AML-193 (cell line): ENCODE data around the gene GAL3ST1.

Source experiments
- DNase-seq, 2 experiments: peaks; one replicate each; lab custom pipeline; 2025; lab: John Stamatoyannopoulos, UW

The GAL3ST1 gene

GRCh38 chr22:30531651-30532608 lies 42.5 kb downstream of the GAL3ST1 start:
- no peak for DNase-seq

- no peak for DNase-seq
Measured at GRCh38 chr22:30526656-30527055, 47.8 kb downstream of the GAL3ST1 start.

- DNase-seq: no peak
Measured at GRCh38 chr22:30523646-30524489, 50.6 kb downstream of the GAL3ST1 start.

- no peak for DNase-seq
Measured at GRCh38 chr22:30521368-30522156, 52.9 kb downstream of the GAL3ST1 start.

- DNase-seq: no peak
Measured at GRCh38 chr22:30519842-30520425, 54.5 kb downstream of the GAL3ST1 start.

- no peak for DNase-seq
Measured at GRCh38 chr22:30516731-30517130, 57.7 kb downstream of the GAL3ST1 start.

- DNase-seq: no peak
Measured at GRCh38 chr22:30516273-30516672, 58.2 kb downstream of the GAL3ST1 start.

GRCh38 chr22:30514252-30514651 lies 60.2 kb downstream of the GAL3ST1 start:
- DNase-seq: no peak

GRCh38 chr22:30513462-30513861 lies 61.0 kb downstream of the GAL3ST1 start:
- no peak for DNase-seq

GRCh38 chr22:30511911-30512310 lies 62.6 kb downstream of the GAL3ST1 start:
- DNase-seq: no peak

GRCh38 chr22:30511109-30511508 lies 63.4 kb downstream of the GAL3ST1 start:
- no peak for DNase-seq

GRCh38 chr22:30508216-30508615 lies 66.2 kb downstream of the GAL3ST1 start:
- no peak for DNase-seq

- no peak for DNase-seq
Measured at GRCh38 chr22:30507670-30508069, 66.8 kb downstream of the GAL3ST1 start.

GRCh38 chr22:30506507-30506968 lies 67.9 kb downstream of the GAL3ST1 start:
- DNase-seq: no peak
